GM19372 (cell line): Measurements from ENCODE around the gene PTH2R.

ENCODE experiments used
- ATAC-seq: cut with Tn5 transposase; IDR thresholded peaks from one replicate; pipeline ENCODE4 v1.9.1; 2021; ENCODE audit warnings: mild to moderate bottlenecking, low read depth, moderate library complexity; ENCODE audit not compliant: unreplicated experiment

The PTH2R gene

GRCh38 chr2:208541989-208542464, 135.4 kb downstream of the PTH2R start:
- no peak for ATAC-seq

DNA sequence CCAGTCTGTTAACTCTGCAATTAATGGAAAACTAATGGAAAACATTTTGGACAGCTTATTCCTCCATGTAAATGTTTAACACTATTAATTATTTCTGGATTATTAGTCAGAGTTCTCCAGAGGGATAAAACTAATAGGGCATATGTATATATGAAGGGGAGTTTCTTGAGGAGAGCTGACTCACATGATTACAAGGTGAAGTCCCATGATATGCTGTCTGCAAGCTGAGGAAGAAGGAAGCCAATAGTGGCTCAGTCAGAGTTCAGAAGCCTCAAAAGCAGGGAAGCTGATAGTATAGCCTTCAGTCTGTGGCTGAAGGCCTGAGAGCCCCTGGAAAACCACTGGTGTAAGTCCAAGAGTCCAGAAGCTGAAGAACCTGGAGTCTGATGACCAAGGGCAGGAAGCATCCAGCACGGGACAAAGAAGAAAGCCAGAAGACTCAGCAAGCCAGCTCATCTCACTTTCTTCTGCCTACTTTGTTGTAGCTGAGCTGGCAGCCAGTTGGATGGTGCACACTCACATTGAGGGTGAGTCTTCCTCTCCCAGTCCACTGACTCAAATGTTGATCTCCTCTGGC, 136.0 kb downstream of the PTH2R start:
- ATAC-seq: no peak
